ENCODE data around the gene C17orf75.

DNA sequence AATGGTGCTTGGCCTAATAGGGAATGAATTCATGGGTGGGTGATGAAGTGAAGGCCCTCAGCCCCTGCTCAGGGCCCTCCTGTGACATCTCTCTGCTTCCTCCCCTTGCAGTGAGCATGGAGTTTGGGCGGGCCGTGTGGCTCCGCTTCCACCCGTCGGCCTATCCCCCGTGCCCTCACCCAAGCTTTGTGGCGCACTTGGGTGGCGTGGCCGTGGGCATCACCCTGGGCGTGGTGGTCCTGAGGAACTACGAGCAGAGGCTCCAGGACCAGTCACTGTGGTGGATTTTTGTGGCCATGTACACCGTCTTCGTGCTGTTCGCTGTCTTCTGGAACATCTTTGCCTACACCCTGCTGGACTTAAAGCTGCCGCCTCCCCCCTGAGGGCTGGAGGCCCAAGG lies 21.1 kb downstream of the C17orf75 start:
- TF ChIP-seq POLR2A (IDR thresholded peaks at IDR 0.05; ENCODE audit: low read depth, low read length) (no peak), MEF2A (IDR thresholded peaks at IDR 0.05; ENCODE audit: insufficient read depth, low read depth, low read length) (no peak), JUND (IDR thresholded peaks at IDR 0.05; ENCODE audit: low read depth, low read length) (no peak), PAX8 (IDR thresholded peaks at IDR 0.05) (no peak), NRF1 (conservative IDR thresholded peaks at IDR 0.05; ENCODE audit: low read depth, low read length) (no peak), RFX5 (IDR thresholded peaks at IDR 0.05; ENCODE audit: low read depth, low read length) (no peak), BHLHE40 (IDR thresholded peaks at IDR 0.05; ENCODE audit: borderline replicate concordance in 1 of 2, low read depth in 2 of 2, low read length in 1 of 2) (no peak)
- TF ChIP-seq, protein P1, sequence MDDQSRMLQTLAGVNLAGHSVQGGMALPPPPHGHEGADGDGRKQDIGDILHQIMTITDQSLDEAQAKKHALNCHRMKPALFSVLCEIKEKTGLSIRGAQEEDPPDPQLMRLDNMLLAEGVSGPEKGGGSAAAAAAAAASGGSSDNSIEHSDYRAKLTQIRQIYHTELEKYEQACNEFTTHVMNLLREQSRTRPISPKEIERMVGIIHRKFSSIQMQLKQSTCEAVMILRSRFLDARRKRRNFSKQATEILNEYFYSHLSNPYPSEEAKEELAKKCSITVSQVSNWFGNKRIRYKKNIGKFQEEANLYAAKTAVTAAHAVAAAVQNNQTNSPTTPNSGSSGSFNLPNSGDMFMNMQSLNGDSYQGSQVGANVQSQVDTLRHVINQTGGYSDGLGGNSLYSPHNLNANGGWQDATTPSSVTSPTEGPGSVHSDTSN (IDR thresholded peaks at IDR 0.05; ENCODE audit: insufficient replicate concordance, low read depth, low read length): no peak
- TF ChIP-seq, protein P2, sequence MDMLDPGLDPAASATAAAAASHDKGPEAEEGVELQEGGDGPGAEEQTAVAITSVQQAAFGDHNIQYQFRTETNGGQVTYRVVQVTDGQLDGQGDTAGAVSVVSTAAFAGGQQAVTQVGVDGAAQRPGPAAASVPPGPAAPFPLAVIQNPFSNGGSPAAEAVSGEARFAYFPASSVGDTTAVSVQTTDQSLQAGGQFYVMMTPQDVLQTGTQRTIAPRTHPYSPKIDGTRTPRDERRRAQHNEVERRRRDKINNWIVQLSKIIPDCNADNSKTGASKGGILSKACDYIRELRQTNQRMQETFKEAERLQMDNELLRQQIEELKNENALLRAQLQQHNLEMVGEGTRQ (IDR thresholded peaks at IDR 0.05; ENCODE audit: borderline replicate concordance, low read depth, low read length): no peak
- TF ChIP-seq, protein P3, sequence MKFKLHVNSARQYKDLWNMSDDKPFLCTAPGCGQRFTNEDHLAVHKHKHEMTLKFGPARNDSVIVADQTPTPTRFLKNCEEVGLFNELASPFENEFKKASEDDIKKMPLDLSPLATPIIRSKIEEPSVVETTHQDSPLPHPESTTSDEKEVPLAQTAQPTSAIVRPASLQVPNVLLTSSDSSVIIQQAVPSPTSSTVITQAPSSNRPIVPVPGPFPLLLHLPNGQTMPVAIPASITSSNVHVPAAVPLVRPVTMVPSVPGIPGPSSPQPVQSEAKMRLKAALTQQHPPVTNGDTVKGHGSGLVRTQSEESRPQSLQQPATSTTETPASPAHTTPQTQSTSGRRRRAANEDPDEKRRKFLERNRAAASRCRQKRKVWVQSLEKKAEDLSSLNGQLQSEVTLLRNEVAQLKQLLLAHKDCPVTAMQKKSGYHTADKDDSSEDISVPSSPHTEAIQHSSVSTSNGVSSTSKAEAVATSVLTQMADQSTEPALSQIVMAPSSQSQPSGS (IDR thresholded peaks at IDR 0.05; ENCODE audit: low read length): no peak
- TF ChIP-seq, protein P4, sequence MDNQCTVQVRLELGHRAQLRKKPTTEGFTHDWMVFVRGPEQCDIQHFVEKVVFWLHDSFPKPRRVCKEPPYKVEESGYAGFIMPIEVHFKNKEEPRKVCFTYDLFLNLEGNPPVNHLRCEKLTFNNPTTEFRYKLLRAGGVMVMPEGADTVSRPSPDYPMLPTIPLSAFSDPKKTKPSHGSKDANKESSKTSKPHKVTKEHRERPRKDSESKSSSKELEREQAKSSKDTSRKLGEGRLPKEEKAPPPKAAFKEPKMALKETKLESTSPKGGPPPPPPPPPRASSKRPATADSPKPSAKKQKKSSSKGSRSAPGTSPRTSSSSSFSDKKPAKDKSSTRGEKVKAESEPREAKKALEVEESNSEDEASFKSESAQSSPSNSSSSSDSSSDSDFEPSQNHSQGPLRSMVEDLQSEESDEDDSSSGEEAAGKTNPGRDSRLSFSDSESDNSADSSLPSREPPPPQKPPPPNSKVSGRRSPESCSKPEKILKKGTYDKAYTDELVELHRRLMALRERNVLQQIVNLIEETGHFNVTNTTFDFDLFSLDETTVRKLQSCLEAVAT (IDR thresholded peaks at IDR 0.05): no peak
